ENCODE measurements around the gene NME9.

Gene NME9

DNA sequence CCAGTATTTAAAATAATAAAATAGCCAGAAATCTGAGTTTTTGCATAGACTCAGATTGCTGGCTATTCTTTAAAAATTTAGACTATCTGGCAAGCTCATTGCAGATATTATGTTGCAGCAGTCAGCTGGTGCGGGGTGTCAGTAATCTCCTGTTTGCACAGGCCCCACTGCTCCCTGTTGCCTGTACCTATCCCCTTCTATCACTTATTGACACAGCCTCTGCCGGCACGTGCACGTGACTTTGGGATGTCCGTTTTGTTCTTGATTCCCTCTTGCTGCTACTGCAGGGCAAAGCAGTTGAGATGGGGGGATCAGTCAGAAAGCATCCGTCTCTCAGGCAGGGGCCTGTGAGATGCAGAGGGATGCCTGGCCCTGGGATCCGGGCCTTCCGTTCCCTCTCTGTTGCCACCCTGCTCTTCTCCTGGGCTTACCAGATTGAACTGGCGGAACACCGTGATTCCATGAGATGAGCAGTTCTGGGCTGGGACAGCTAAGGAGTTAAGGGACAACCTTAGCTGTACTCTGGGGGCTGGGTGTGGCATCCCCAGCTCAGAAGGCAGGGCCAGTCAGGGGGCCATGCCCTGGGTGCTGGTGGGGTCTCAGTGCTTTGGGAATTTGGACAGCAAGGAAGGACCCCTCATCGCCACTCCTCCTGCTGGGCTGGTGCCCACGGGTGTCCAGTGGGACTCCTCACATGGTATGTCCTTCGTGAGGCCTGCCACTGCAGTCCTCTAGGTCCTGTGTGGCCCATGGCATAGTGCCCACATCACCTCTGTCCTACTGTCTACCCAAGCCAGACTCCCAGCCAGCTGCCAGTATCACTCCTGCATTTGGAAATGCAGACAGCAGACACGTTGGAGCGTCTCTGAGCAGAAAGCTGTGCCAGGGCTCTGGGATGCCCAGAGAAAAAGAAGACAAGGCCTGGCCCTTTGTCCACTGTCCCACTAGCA, 30.5 kb upstream of the NME9 start:
- Histone ChIP-seq H3K4me2 (ENCODE audit: low read length) (no peak overlapping the region), H3K4me3 (ENCODE audit: low read length) (no peak overlapping the region), H3K36me3 (ENCODE audit: insufficient read depth, low read length) (peaks cover 3% of the 10 kb centered on the region), H3K4me1 (ENCODE audit: control insufficient read depth, insufficient read depth, low read length) (peaks cover 19% of the 10 kb centered on the region), H3K9ac (ENCODE audit: low read depth, low read length) (no peak overlapping the region), H3K9me3 (replicated peaks; ENCODE audit: low read length) (no peaks in the 10 kb centered on the region), H3K27me3 (ENCODE audit: control insufficient read depth, insufficient read depth, low read length) (no peaks in the 10 kb centered on the region)

GRCh38 chr3:138359148-138359918, 29.7 kb upstream of the NME9 start:
- H3K4me1 ChIP-seq (ENCODE audit: control insufficient read depth, insufficient read depth, low read length) = peaks cover 19% of the 10 kb centered on the region
- H3K4me3 ChIP-seq (ENCODE audit: low read length) = no peak overlapping the region
- no peak overlapping the region for H3K9ac ChIP-seq (ENCODE audit: low read depth, low read length)
- no peaks in the 10 kb centered on the region for H3K9me3 ChIP-seq (replicated peaks; ENCODE audit: low read length)
- peaks cover 5% of the 10 kb centered on the region for H3K36me3 ChIP-seq (ENCODE audit: insufficient read depth, low read length)
- H3K27me3 ChIP-seq (ENCODE audit: control insufficient read depth, insufficient read depth, low read length) = no peaks in the 10 kb centered on the region
- H3K4me2 ChIP-seq (ENCODE audit: low read length) = no peak overlapping the region

DNA sequence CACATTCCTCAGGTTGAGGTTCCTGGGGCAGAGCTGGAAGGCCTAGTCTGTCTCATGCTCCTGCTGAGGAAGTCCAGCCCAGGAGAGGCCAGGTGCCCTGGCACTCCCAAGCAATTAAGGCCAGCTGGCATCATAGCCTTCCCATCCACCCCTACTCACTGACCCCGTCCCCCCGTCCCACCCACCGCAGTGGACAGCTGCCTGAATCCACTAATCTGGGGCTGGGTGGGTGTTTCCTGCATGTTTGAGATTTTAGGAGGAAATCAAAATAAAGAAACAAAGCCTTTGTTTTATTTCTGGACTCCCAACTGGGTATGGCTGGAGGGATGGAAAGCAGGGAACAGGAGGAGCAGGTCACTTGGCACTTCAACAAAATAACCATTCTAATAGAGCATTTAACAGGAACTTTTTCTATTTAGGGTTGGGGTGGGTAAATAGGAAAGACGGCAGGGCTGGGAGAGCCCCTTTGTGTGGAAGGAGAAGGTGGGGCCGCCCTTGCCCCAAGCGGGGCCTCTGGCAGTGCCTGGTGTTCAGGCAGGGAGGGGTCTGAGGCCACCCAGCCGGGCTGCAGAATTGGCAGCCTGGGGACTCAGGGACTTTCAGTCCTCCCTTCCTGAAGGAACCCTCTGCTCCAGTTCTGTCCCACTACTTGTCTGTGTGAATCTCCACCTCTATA, 27.2 kb upstream of the NME9 start:
- no peak overlapping the region for H3K4me3 ChIP-seq (ENCODE audit: low read length)
- H3K4me2 ChIP-seq (ENCODE audit: low read length) = no peak overlapping the region
- H3K4me1 ChIP-seq (ENCODE audit: control insufficient read depth, insufficient read depth, low read length) = peaks cover 23% of the 10 kb centered on the region
- no peak overlapping the region for H3K9ac ChIP-seq (ENCODE audit: low read depth, low read length)
- no peaks in the 10 kb centered on the region for H3K27me3 ChIP-seq (ENCODE audit: control insufficient read depth, insufficient read depth, low read length)
- no peaks in the 10 kb centered on the region for H3K9me3 ChIP-seq (replicated peaks; ENCODE audit: low read length)
- peaks cover 5% of the 10 kb centered on the region for H3K36me3 ChIP-seq (ENCODE audit: insufficient read depth, low read length)

GRCh38 chr3:138355071-138355470, 25.4 kb upstream of the NME9 start:
- no peak overlapping the region for H3K4me3 ChIP-seq (ENCODE audit: low read length)
- H3K4me1 ChIP-seq (ENCODE audit: control insufficient read depth, insufficient read depth, low read length) = peaks cover 38% of the 10 kb centered on the region
- no peak overlapping the region for H3K9ac ChIP-seq (ENCODE audit: low read depth, low read length)
- H3K36me3 ChIP-seq (ENCODE audit: insufficient read depth, low read length) = peaks cover 5% of the 10 kb centered on the region
- H3K9me3 ChIP-seq (replicated peaks; ENCODE audit: low read length) = no peaks in the 10 kb centered on the region
- no peaks in the 10 kb centered on the region for H3K27me3 ChIP-seq (ENCODE audit: control insufficient read depth, insufficient read depth, low read length)
- H3K4me2 ChIP-seq (ENCODE audit: low read length) = no peak overlapping the region

GRCh38 chr3:138354376-138354775, 24.7 kb upstream of the NME9 start:
- Histone ChIP-seq H3K4me1 (ENCODE audit: control insufficient read depth, insufficient read depth, low read length) (peaks cover 42% of the 10 kb centered on the region), H3K9me3 (replicated peaks; ENCODE audit: low read length) (no peaks in the 10 kb centered on the region), H3K36me3 (ENCODE audit: insufficient read depth, low read length) (peaks cover 5% of the 10 kb centered on the region), H3K4me2 (ENCODE audit: low read length) (no peak overlapping the region), H3K9ac (ENCODE audit: low read depth, low read length) (no peak overlapping the region), H3K27me3 (ENCODE audit: control insufficient read depth, insufficient read depth, low read length) (no peaks in the 10 kb centered on the region), H3K4me3 (ENCODE audit: low read length) (no peak overlapping the region)

GRCh38 chr3:138351916-138352550, 22.4 kb upstream of the NME9 start:
- Histone ChIP-seq H3K4me3 (ENCODE audit: low read length) (no peak overlapping the region), H3K9ac (ENCODE audit: low read depth, low read length) (no peak overlapping the region), H3K4me2 (ENCODE audit: low read length) (peak overlapping the region; percentile 9), H3K36me3 (ENCODE audit: insufficient read depth, low read length) (peaks cover 5% of the 10 kb centered on the region), H3K4me1 (ENCODE audit: control insufficient read depth, insufficient read depth, low read length) (peaks cover 44% of the 10 kb centered on the region), H3K27me3 (ENCODE audit: control insufficient read depth, insufficient read depth, low read length) (no peaks in the 10 kb centered on the region), H3K9me3 (replicated peaks; ENCODE audit: low read length) (no peaks in the 10 kb centered on the region)

GRCh38 chr3:138351151-138351550, 21.5 kb upstream of the NME9 start:
- Histone ChIP-seq H3K9ac (ENCODE audit: low read depth, low read length) (no peak overlapping the region), H3K4me3 (ENCODE audit: low read length) (no peak overlapping the region), H3K4me2 (ENCODE audit: low read length) (no peak overlapping the region), H3K9me3 (replicated peaks; ENCODE audit: low read length) (no peaks in the 10 kb centered on the region), H3K27me3 (ENCODE audit: control insufficient read depth, insufficient read depth, low read length) (no peaks in the 10 kb centered on the region), H3K36me3 (ENCODE audit: insufficient read depth, low read length) (peaks cover 5% of the 10 kb centered on the region), H3K4me1 (ENCODE audit: control insufficient read depth, insufficient read depth, low read length) (peaks cover 36% of the 10 kb centered on the region)

- H3K4me3 ChIP-seq (ENCODE audit: low read length) = peak overlapping the region; percentile 74
- H3K9ac ChIP-seq (ENCODE audit: low read depth, low read length) = peak overlapping the region; percentile 79
Observed at GRCh38 chr3:138349926-138350665, 20.4 kb upstream of the NME9 start.

GRCh38 chr3:138348754-138349739, 19.4 kb upstream of the NME9 start:
- Histone ChIP-seq H3K4me1 (ENCODE audit: control insufficient read depth, insufficient read depth, low read length) (peaks cover 36% of the 10 kb centered on the region), H3K4me3 (ENCODE audit: low read length) (peak overlapping the region; percentile 74), H3K27me3 (ENCODE audit: control insufficient read depth, insufficient read depth, low read length) (no peaks in the 10 kb centered on the region), H3K9ac (ENCODE audit: low read depth, low read length) (peak overlapping the region; percentile 79), H3K9me3 (replicated peaks; ENCODE audit: low read length) (no peaks in the 10 kb centered on the region), H3K4me2 (ENCODE audit: low read length) (peak overlapping the region; percentile 88), H3K36me3 (ENCODE audit: insufficient read depth, low read length) (no peaks in the 10 kb centered on the region)

More at GRCh38 chr3:138349926-138350665, 20.4 kb upstream of the NME9 start:
- H3K9me3 ChIP-seq (replicated peaks; ENCODE audit: low read length) = no peaks in the 10 kb centered on the region
- no peaks in the 10 kb centered on the region for H3K27me3 ChIP-seq (ENCODE audit: control insufficient read depth, insufficient read depth, low read length)
- peaks cover 36% of the 10 kb centered on the region for H3K4me1 ChIP-seq (ENCODE audit: control insufficient read depth, insufficient read depth, low read length)
- peak overlapping the region; percentile 88 for H3K4me2 ChIP-seq (ENCODE audit: low read length)
- H3K36me3 ChIP-seq (ENCODE audit: insufficient read depth, low read length) = peaks cover under 1% of the 10 kb centered on the region
